Measurements from ENCODE around the gene POLDIP2. TPM values are rescaled to one million over a fixed set of nuclear protein-coding genes. Genes with fewer than 3 reads are reported as not detected.
A peak's percentile ranks its signal among the peaks of the same experiment; 100 is the strongest.
"Not testable (repeated sequence)": the region's sequence is repeated elsewhere in the genome, so short reads cannot be mapped to it uniquely, and the experiment has no call there.

The POLDIP2 gene
- total and polyA plus RNA-seq, 2 of the 4 experiments (the other 2 are of a cell fraction): 66.7 to 77.8 TPM

DNA sequence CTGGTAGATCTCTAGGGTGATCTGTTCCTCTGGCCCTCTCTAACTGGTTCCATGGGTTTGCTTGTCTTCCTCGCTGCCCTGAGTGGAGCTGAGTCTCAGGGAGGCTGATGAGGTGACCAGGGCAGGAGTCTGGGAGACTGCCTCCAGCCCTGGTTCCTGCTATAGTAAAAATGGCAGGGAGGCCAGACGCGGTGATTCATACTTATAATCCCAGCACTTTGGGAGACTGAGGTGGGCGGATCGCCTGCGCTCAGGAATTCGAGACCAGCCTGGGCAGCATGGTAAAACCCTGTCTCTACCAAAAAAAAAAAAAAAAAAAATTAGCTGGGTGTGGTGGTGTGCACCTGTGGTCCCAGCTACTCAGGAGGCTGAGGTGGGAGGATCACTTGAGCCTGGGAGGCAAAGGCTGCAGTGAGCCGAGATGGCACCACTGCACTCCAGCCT, 18.5 kb downstream of the POLDIP2 start:
- H3K9me3 ChIP-seq (ENCODE audit: control insufficient read depth, insufficient read depth, low read length); H3K23ac ChIP-seq (ENCODE audit: low read depth, low read length); H3K27ac ChIP-seq (ENCODE audit: insufficient read depth, low read length); H3K18ac ChIP-seq (ENCODE audit: low read depth, low read length); H2BK20ac ChIP-seq (ENCODE audit: low read depth, low read length); H3K4me3 ChIP-seq (ENCODE audit: insufficient read depth, low read depth, low read length); DNase-seq; H2BK120ac ChIP-seq (ENCODE audit: low read depth, low read length); dilution Hi-C loops (cut with HindIII; ENCODE audit: low sequenced_read_pairs, unreplicated experiment); H3K27me3 ChIP-seq (ENCODE audit: control insufficient read depth, insufficient read depth, low read length); H4K5ac ChIP-seq (ENCODE audit: low read depth, low read length); H2AK9ac ChIP-seq (replicated peaks; ENCODE audit: low read depth, low read length, poor library complexity); H3K4me2 ChIP-seq (ENCODE audit: low read depth, low read length); H2AFZ ChIP-seq (replicated peaks; ENCODE audit: low read length, poor library complexity); CTCF ChIA-PET; BruUV-seq (replicated peaks); H3K14ac ChIP-seq (replicated peaks; ENCODE audit: low read depth, low read length); ATAC-seq (ENCODE audit: low read depth); H3K9ac ChIP-seq (ENCODE audit: low read depth, low read length); H3K56ac ChIP-seq (ENCODE audit: extremely low read depth, insufficient read depth, low read length); POLR2A ChIA-PET (ENCODE audit: unreplicated experiment); H2BK15ac ChIP-seq (ENCODE audit: low read depth, low read length): not testable (repeated sequence)
- peaks cover 16% of the 10 kb centered on the region for H3K9me1 ChIP-seq (ENCODE audit: insufficient read depth, low read length)
- peaks cover 45% of the 10 kb centered on the region; the same call in 1 of the 2 replicates for H4K20me1 ChIP-seq (ENCODE audit: insufficient read depth, low read length)
- peaks cover 42% of the 10 kb centered on the region for H3K36me3 ChIP-seq (ENCODE audit: control insufficient read depth, insufficient read depth, low read length)
- H4K91ac ChIP-seq (ENCODE audit: insufficient read depth, low read depth, low read length): peak overlapping the region; percentile 63; the same call in 1 of the 2 replicates
- intact Hi-C loops (cut with micrococcal nuclease) (loop anchor here (5.0 to 10.0 kb wide), 3 partner anchors 106 to 446 kb away; partner anchors contain the start of genes LYRM9 and NLK), in situ Hi-C loops (cut with MboI; ENCODE audit: low sequenced_read_pairs) (loop anchor here (25.0 kb wide), 1 partner anchor 801 kb away; no protein-coding TSS in a partner anchor)
- H2AK5ac ChIP-seq (ENCODE audit: low read depth, low read length): peak overlapping the region; percentile 59
- H2BK5ac ChIP-seq (ENCODE audit: low read depth, low read length, poor library complexity, severe bottlenecking): peak overlapping the region; percentile 57
- peak overlapping the region in 1 of 2 experiments; percentile 35; a peak in 1 of 4 replicates for H4K8ac ChIP-seq (ENCODE audit: low read depth in 2 of 2, low read length in 2 of 2)
- WGBS, 2 experiments (ENCODE audit: extremely low coverage in 2 of 2, insufficient read length in 1 of 2): 86% methylated on average over 1 of the region's 8 CpGs; no CpG with 5 or more reads in 1 of the 2 experiments
- peaks cover 13% of the 10 kb centered on the region for H3K4me1 ChIP-seq (ENCODE audit: control insufficient read depth, insufficient read depth, low read length)
- peaks cover 37 to 91% of the 10 kb centered on the region in 2 experiments for H3K79me1 ChIP-seq (ENCODE audit: low read depth in 1 of 2, low read length in 2 of 2)
- peak overlapping the region; percentile 81; the same call in 1 of the 2 replicates for H3K4ac ChIP-seq (ENCODE audit: low read depth, low read length)

Measured in IMR-90 (cell line).